Urothelium cell line (cell line): ENCODE results near the gene ABCB1.

Experiments used
- DNase-seq: peaks from one replicate; pipeline ENCODE4 v3.0.0; 2011; ENCODE audit warnings: low spot score, mixed read lengths
- FAIRE-seq: peaks from 2 replicates; lab custom pipeline; 2011; peaks lifted over from hg19 to GRCh38; lab: Jason Lieb, UNC

ABCB1 gene

GRCh38 chr7:87517891-87518290, 82.8 kb downstream of the ABCB1 start:
- no peak for DNase-seq
- FAIRE-seq: no peak

DNA sequence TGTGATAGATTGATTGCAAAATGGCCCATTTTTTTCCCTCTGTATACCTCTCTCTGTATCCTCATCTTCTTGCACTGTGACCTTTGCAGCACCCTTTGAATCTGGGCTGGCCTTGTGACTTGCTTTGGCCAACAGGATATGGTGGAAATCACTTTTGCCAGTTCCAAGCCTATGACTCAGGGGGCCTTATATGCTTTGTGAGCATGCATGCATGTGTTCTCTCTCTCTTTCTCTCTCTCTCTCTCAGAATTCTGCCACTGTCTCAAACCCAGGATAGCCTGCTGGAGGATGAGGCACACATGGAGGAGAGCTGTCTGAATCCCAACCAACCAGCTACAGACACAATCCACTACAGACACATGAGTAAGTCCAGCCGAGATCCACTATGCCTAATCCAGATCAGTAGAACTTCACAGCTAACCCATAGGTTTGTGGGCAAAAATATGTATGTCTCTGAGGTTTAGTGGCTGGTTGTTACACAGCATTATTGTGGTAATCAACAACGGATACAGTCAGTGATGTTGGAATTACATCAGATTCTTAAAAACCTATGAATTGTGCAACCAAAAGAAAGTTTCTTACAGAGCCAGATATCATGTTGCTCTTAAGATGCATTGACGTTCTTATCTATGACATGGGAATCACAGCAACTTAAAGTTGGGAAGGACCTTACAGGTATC, 83.4 kb downstream of the ABCB1 start:
- FAIRE-seq: no peak

DNA sequence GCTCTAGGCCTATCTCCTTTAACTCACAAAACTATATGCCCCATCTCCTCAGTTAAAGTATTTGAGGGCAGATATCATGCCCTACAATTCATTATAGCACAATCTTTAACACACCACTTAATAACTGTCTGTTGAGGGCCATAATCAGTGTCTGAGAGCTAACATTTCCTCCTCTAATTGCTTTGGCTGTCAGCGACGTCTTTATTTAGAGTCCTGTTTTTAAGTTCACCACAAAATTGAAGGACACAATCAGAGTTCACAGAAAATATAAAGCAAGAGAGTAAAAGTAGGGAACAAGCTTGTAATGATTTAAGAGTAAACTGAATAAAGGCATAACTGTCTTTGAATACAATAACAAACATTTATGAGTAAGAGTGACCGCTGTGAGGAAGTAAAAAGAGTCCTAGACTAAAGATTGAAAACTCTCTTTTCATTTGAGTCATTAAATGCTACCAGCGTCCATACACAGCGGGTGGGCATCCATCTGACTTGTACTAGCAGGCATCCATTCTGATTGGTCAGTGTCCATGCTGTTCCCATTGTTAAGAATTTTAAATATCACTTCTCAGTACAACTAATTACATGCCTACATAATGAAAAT, 86.8 kb downstream of the ABCB1 start:
- FAIRE-seq (no peak), DNase-seq (no peak)

More for the DNA sequence above, 83.4 kb downstream of the ABCB1 start:
- DNase-seq: no peak

- FAIRE-seq (no peak), DNase-seq (no peak)
These were observed 87.8 kb downstream of the ABCB1 start for GRCh38 chr7:87512906-87513305.

DNA sequence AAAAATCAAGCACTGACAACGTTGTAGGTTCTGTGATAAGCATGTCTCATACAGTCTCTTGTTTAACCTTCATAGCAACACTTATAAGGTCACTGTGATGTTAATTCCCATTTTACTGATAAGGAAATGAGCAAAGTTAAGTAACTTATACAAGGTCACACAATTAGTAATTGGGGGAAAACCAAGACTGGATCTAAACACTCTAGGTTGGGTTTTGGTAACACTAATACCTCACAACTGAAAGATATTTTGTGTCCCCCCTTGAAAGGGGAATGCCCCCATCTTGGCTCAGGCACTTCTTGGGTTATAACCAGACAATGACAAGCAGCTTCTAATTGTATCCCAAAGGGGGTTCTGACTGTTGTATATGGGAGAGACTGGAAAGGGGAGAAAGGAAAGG, 89.2 kb downstream of the ABCB1 start:
- FAIRE-seq (no peak), DNase-seq (no peak)

DNA sequence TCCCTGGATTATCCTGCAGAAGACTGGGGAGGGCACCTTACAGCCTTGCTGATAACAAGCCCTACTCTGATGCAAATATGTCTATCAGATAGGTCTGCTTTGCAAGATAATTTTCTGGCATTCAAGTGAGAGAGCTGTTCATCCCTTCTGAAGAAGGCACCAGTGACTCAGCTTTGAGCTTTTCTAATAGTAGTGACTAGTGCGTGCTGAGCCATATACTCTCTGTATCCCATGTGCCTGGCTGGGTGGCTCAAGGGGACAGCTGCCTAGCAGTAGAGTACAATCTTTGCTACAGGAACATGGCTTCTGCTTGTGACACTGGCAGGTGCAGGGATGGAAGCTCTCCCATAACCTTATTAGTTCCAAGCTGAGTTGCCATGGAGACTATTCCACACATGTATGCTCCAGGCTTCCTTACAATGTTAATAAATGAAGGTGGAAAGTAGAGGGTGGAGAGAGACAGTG, 90.2 kb downstream of the ABCB1 start:
- no peak for DNase-seq

DNA sequence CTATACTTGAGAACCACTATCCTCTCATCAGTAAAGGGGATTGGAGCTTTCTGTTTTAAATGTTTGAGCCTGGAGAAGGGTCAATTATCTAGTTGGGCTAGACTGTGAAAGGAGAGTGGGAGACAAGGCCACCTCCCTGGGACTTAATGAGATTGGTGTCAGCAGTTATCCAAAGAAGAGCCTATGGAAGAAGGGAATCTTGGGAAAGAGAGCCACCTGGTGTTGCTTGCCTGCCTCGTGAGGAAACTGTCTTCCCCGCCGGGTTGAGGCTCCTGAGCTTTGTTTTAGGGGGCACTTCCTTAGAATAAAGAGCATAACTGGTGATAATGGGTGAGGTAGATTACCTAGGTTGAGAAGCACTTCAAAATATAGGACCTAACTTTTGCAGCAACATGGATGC, 93.2 kb downstream of the ABCB1 start:
- no peak for FAIRE-seq
- no peak for DNase-seq

More for the DNA sequence above, 90.2 kb downstream of the ABCB1 start:
- FAIRE-seq: peak; percentile 59

GRCh38 chr7:87506246-87507180, 94.2 kb downstream of the ABCB1 start:
- DNase-seq (no peak), FAIRE-seq (no peak)

- DNase-seq (no peak), FAIRE-seq (no peak)
These were observed 95.0 kb downstream of the ABCB1 start for GRCh38 chr7:87505557-87506245.

- FAIRE-seq: no peak
- no peak for DNase-seq
These were observed 95.6 kb downstream of the ABCB1 start for GRCh38 chr7:87505122-87505521.

DNA sequence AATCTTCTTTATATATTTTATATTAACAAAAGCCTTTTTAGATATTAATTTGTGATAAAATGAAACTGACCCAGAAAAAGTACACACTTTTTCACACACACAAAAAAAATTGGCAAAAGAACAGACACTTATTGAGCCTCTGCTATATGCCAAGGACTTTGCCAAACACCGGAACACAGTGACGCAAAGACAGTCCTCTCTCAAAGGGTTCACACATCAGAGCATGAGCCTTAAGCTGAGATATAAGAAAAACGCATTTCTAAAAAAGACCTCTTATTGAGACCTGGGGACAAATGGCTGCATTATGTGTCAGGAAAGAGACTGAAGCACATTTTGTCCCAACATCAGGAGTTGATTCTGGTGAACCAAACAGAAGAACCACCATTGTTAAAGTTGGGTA, 101.2 kb downstream of the ABCB1 start:
- no peak for DNase-seq
- FAIRE-seq: no peak

DNA sequence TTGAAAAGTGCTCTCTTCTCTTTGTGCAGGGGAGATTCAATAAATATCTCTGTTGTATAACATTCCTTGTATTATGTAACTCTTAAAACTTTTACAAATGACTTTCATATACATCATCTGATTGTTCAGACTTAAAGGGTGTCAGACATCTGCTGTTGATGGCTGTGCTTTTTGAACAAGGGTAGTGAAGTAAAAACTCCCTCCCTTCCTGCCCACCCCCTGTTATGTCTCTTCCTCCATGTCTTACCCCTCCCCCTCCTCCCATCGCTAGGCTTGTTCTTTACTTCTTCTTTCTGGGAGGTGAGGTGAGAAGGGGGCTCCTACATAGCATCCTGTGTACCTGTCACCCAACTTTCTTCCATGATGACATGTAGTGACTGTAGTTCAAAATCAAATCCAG, 101.8 kb downstream of the ABCB1 start:
- FAIRE-seq (peak; percentile 9), DNase-seq (no peak)

- no peak for FAIRE-seq
- no peak for DNase-seq
These were observed 103.2 kb downstream of the ABCB1 start for GRCh38 chr7:87497482-87497881.

- DNase-seq: no peak
- FAIRE-seq: no peak
These were observed 105.3 kb downstream of the ABCB1 start for GRCh38 chr7:87495366-87495765.

- DNase-seq (no peak), FAIRE-seq (peak; percentile 46)
These were observed 106.2 kb downstream of the ABCB1 start for GRCh38 chr7:87494454-87494853.

GRCh38 chr7:87483131-87483530, 117.6 kb downstream of the ABCB1 start:
- no peak for FAIRE-seq

GRCh38 chr7:87482115-87482514, 118.6 kb downstream of the ABCB1 start:
- no peak for FAIRE-seq
- no peak for DNase-seq

More at GRCh38 chr7:87483131-87483530, 117.6 kb downstream of the ABCB1 start:
- DNase-seq: no peak

DNA sequence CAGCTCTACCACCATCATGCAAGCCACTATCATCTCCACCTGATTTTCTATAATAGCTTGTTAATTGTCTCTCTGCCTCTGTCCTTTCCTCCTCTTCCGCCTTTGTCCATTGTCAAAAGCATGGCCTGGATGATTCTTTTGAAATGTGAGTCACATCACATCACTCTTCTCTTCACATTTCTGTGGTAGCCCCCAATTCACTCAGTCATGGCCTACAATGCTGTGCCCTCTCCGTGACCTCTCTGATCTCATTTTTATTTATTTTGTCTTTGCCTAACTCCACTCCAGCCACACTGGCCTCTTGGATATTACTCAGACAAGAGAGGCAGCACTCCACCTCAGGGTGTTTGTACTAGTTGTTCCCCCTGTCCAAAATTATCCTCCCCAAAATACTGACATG, 120.3 kb downstream of the ABCB1 start:
- DNase-seq (peak; percentile 50), FAIRE-seq (no peak)

- DNase-seq (no peak), FAIRE-seq (no peak)
These were observed 120.7 kb downstream of the ABCB1 start for GRCh38 chr7:87479951-87480350.

DNA sequence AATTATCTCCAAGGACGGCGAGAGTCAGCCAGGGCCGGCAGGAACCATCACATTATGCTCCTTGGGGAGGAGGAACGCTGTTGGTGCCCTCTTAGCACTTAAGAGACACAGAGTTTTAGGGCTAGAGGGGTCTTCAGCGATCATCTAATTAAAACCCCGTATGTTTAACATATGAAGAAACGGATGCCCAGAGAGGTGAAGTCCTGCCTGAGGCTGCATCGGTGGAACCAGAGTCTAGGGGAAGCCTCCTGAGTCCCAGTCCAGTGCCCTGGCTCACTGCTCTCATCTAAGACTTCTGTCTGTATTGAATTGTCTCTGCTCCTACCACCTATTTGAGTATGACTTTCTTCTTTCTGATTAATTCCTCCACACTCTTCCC, 124.5 kb downstream of the ABCB1 start:
- FAIRE-seq: no peak
- DNase-seq: no peak
